GM23248 (cell line): ENCODE results near the gene FAM50B.

ENCODE experiments used
- EZH2 ChIP-seq: fragments of 200-600 bp; sonication (generic); IDR thresholded peaks from 2 replicates; pipeline ENCODE4 v1.6.1; 2018; ENCODE audit warnings: antibody characterized with exemption, mild to moderate bottlenecking; ENCODE audit not compliant: insufficient read depth, poor library complexity, severe bottlenecking
- EZH2phosphoT487 ChIP-seq: fragments of 200-600 bp; sonication (generic); IDR thresholded peaks from 2 replicates; pipeline ENCODE4 v1.6.1; 2018; ENCODE audit warnings: antibody characterized with exemption, moderate library complexity, mild to moderate bottlenecking, low read depth; ENCODE audit not compliant: insufficient read depth

DNA sequence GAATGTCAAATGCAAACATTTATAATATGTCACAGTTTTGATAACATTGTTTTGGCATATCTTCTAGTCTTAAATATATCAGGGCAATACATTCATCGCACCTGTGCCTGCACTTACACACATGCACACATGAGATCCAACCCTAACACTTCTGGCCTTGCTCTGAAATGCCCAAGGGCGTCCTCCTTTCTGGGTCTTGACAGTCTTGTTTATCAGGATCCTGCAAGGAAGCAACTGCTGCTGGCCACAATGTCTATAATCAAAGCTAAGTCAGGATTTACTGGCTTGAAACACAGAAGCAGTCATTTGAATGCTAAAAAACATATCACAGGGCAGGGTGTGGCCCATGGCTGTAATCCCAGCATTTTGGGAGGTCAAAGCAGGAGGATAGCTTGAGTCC lies 32.9 kb upstream of the FAM50B start:
- TF ChIP-seq EZH2 (no peak), EZH2phosphoT487 (no peak)
